Spleen (tissue), 11 donors: ENCODE measurements around the gene MOB2. TPM values are rescaled to one million over a fixed set of nuclear protein-coding genes. Genes with fewer than 3 reads are reported as not detected.

ENCODE experiments used
- DNase-seq: peaks from one replicate; pipeline ENCODE4 v3.0.0-alpha.2; 2020
- H3K27ac ChIP-seq, 8 donors: fragments of 200-600 bp; sonication (generic) in 7 of 8; 1 replicate in 4 of 8; 2 replicates in 4 of 8; pipeline versions ENCODE4 v1.5.0 to v1.8.0; 2016 to 2021; ENCODE audit warnings: inconsistent platforms in 4 of 8, mild to moderate bottlenecking in 4 of 8, moderate library complexity in 1 of 8
- H3K27me3 ChIP-seq, 7 donors: fragments of 200-600 bp; sonication (generic) in 6 of 7; replicated peaks in 1 of 7; 1 replicate in 4 of 7; 2 replicates in 3 of 7; pipeline versions ENCODE4 v1.5.0 to v1.8.0; 2016 to 2021; ENCODE audit warnings: inconsistent platforms in 3 of 7, mild to moderate bottlenecking in 1 of 7
- H3K36me3 ChIP-seq, 6 donors: fragments of 200-600 bp; sonication (generic) in 5 of 6; 1 replicate in 4 of 6; 2 replicates in 2 of 6; pipeline versions ENCODE4 v1.5.0 to v1.8.0; 2016 to 2021; ENCODE audit warnings: inconsistent platforms in 2 of 6
- H3K4me1 ChIP-seq, 6 donors: fragments of 200-600 bp; sonication (generic) in 5 of 6; 1 replicate in 3 of 6; 2 replicates in 3 of 6; pipeline versions ENCODE4 v1.5.0 to v1.8.0; 2016 to 2021; ENCODE audit warnings: inconsistent platforms in 3 of 6
- H3K4me3 ChIP-seq, 8 donors: fragments of 200-600 bp; sonication (generic) in 7 of 8; 1 replicate in 4 of 8; 2 replicates in 4 of 8; pipeline versions ENCODE4 v1.5.0 to v1.8.0; 2016 to 2021; ENCODE audit warnings: inconsistent platforms in 4 of 8, mild to moderate bottlenecking in 4 of 8, moderate library complexity in 2 of 8
- H3K9me3 ChIP-seq, 8 donors: fragments of 200-600 bp; sonication (generic) in 7 of 8; 1 replicate in 4 of 8; 2 replicates in 4 of 8; pipeline versions ENCODE4 v1.5.0 to v1.8.0; 2016 to 2021; ENCODE audit warnings: inconsistent platforms in 4 of 8
- POLR2A ChIP-seq, 3 donors: fragments of 450-650 bp; IDR thresholded peaks; one replicate each; pipeline ENCODE4 v1.5.1; 2017; ENCODE audit warnings: antibody characterized with exemption in 3 of 3, mild to moderate bottlenecking in 1 of 3
- POLR2AphosphoS5 ChIP-seq, 3 donors: sonication (generic); formaldehyde crosslinking; IDR thresholded peaks; one replicate each; pipeline ENCODE4 v1.5.1; 2017; ENCODE audit warnings: antibody characterized with exemption in 3 of 3
- WGBS, 5 donors: extraction: QIAGEN DNeasy Blood & Tissue Kit in 3 of 5; methylation state at CpG; one replicate each; pipeline versions ENCODE4 v1.1.5 to v1.1.7; 2013 to 2018; 5-methylcytosine and 5-hydroxymethylcytosine counted together
- intact Hi-C: fragments of 100-400 bp; cut with DNase I; formaldehyde crosslinking; loops from one replicate; pipeline ENCODE4 v1.15.0; 2023; ENCODE audit warnings: low total_unique reads
- polyA plus RNA-seq, 3 donors: library from polyadenylated mRNA; stranded (reverse); fragments of 200-250 nt; gene quantifications; one replicate each; pipeline ENCODE4 v1.2.1, GENCODE V29; 2013
- total RNA-seq, 7 donors: library from RNA; depleted of rRNA in 3 of 7; stranded (reverse); fragments of >200 nt in 3 of 7; fragmentation: NEBNext Ultra II Directional in 4 of 7; extraction: Animal tissue kit (Norgen Biotek cat#: 25700) in 4 of 7; gene quantifications; one replicate each; pipeline versions ENCODE4 v1.1.0 to v1.2.1, GENCODE V29; 2016 to 2021
- TF ChIP-seq, protein P1 (sequence below), 11 experiments: fragments of 200-600 bp in 7 of 11; fragments of 450-650 bp in 4 of 11; sonication (generic) in 4 of 11; IDR thresholded peaks in 8 of 11; conservative IDR thresholded peaks in 3 of 11; 1 replicate in 7 of 11; 2 replicates in 4 of 11; pipeline versions ENCODE4 v1.4.0 to v1.8.0; 2016 to 2021; ENCODE audit warnings: antibody characterized with exemption in 11 of 11, inconsistent platforms in 4 of 11, mild to moderate bottlenecking in 1 of 11
- donor health status: healthy with polysubstance abuse.
- donor health status: DM: no; HTN: no; CAD: no; lungs with moderate emphysema.
- donor health status: DM: no; HTN: no; CAD: no.
- donor health status: Bipolar disorder and iron deficiency.
- donor health status: healthy.
- donor health status: DM: no; HTN: no; CAD: no.
- donor health status: DM: yes; HTN: yes; CAD: no.

Gene MOB2
- total and polyA plus RNA-seq, 10 donors, result 28.1 to 51.5 (median 41.5) TPM

DNA sequence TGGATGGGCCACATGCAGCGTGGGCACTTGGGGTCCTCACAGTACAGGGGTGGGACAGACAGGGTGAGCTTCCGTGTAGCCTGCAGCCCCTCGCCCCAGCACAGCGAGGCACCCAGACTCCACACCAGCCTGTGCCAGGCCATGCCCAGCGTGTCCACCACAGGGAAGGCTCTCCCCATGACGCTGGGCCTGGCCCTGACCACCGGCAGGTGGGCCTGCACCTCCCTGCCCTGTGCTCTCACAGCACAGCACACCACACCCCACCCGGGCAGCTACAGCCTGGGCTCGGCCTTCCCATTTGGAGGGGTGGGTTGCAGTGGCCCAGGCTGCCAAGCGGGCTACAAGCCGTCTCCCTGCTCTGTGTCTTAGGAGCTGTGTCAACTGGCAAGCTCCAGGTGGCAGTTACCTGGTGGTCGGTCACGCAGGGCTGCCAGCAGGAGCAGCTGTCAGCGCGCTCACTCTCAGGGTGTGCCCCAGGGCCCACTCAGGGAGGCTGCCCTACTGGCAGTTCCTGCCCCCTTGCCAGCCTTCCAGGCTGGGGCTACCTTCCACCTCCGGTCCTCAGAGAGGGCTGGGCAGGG is 4.6 kb downstream of the MOB2 start:
- no peak overlapping the region for H3K4me3 ChIP-seq
- peaks cover 27 to 84% (median 50%) of the 10 kb centered on the region in 6 donors for H3K4me1 ChIP-seq
- DNase-seq, result peak; percentile 61
- TF ChIP-seq POLR2AphosphoS5 (IDR thresholded peaks at IDR 0.05), result no peak
- no peak for TF ChIP-seq POLR2A (IDR thresholded peaks at IDR 0.05)
- TF ChIP-seq, protein P1, sequence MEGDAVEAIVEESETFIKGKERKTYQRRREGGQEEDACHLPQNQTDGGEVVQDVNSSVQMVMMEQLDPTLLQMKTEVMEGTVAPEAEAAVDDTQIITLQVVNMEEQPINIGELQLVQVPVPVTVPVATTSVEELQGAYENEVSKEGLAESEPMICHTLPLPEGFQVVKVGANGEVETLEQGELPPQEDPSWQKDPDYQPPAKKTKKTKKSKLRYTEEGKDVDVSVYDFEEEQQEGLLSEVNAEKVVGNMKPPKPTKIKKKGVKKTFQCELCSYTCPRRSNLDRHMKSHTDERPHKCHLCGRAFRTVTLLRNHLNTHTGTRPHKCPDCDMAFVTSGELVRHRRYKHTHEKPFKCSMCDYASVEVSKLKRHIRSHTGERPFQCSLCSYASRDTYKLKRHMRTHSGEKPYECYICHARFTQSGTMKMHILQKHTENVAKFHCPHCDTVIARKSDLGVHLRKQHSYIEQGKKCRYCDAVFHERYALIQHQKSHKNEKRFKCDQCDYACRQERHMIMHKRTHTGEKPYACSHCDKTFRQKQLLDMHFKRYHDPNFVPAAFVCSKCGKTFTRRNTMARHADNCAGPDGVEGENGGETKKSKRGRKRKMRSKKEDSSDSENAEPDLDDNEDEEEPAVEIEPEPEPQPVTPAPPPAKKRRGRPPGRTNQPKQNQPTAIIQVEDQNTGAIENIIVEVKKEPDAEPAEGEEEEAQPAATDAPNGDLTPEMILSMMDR (IDR thresholded peaks at IDR 0.05 in 8 of 11, conservative IDR thresholded peaks at IDR 0.05 in 3 of 11), result no peak
- peak overlapping the region in 6 of 8 donors; percentile 6 to 71 (median 56) for H3K27ac ChIP-seq
- peaks cover 0 to 70% (median 38%) of the 10 kb centered on the region in 6 donors for H3K36me3 ChIP-seq
- intact Hi-C loops, result no loop called here
- no peaks in the 10 kb centered on the region for H3K9me3 ChIP-seq
- no peaks in the 10 kb centered on the region for H3K27me3 ChIP-seq
- WGBS, 5 donors, result 84 to 94% (median 92%) methylated on average over 7 to 16 of the region's 16 CpGs

DNA sequence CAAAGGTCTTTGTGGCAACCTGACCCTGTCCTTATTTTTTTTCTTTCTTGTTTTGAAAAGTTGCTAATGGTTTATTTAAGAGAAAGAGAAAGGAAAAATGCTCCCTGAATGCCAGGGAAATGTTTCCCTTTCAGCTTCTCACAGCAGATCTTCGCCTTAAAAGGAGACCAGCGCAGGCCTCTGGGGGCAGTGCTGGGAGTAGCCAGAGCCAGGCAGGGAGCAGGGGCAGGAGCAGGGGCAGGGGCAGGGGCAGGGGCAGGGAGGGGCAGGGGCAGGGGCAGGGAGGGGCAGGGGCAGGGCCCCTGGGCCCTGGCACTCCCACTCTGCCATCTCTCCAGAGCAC is 5.1 kb downstream of the MOB2 start:
- no peak for DNase-seq
- H3K27ac ChIP-seq, result peak overlapping the region in 6 of 8 donors; percentile 16 to 71 (median 56)
- TF ChIP-seq POLR2A (IDR thresholded peaks at IDR 0.05), result no peak
- TF ChIP-seq POLR2AphosphoS5 (IDR thresholded peaks at IDR 0.05), result no peak
- TF ChIP-seq, protein P1 (IDR thresholded peaks at IDR 0.05 in 8 of 11, conservative IDR thresholded peaks at IDR 0.05 in 3 of 11), result no peak
- H3K4me1 ChIP-seq, result peaks cover 25 to 80% (median 47%) of the 10 kb centered on the region in 6 donors
- 62 to 98% (median 89%) methylated on average over 2 of the region's 2 CpGs for whole genome bisulfite sequencing, 5 donors
- intact Hi-C loops, result no loop called here
- no peaks in the 10 kb centered on the region for H3K9me3 ChIP-seq
- H3K27me3 ChIP-seq, result no peaks in the 10 kb centered on the region
- H3K36me3 ChIP-seq, result peaks cover 0 to 75% (median 43%) of the 10 kb centered on the region in 6 donors
- H3K4me3 ChIP-seq, result no peak overlapping the region

DNA sequence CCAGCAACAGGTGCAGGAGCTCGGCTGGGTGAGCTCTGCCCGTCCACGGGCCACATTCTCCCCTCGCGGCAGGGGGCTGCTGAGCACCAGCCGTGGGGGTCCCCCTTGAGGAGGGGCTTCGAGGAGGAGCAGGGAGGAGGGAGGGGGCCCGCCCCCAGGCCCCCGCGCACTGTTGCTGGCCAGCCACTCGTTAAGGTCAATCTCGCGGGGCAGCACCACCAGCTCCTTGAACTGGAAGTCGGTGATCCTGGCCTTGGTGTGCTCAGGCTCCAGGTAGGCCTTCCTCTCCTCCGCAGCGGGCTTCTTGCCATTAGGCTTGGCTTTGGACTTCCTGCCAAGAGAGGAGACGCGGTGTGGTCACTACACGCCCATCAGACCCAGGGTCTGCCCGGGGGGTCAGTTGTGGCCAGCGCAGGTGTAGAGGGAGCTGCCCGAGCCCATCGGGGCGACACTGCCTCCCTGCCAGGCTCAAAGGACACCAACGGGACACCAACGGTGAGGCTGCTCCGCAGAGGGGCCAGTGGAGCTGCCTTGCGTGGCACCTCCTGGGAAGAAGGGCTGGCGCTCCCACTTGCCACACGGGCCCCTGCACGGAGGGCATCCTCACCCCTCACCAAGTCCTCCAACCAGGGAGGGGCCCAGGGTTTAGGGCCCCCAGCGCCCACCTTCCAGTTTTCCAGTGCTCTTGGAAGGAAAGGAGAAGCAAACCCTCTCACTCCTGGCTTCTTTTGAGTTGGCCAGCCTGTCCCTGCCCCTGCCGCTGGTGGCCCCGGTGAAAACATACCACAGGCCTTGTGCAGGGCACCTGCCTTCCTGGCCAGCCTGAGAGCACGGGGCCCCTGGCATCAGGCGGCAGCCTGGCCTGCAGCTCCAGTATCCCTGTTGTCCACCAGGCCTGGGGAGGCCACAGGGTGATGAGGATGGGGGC is 5.8 kb downstream of the MOB2 start:
- H3K36me3 ChIP-seq, result peaks cover 0 to 81% (median 49%) of the 10 kb centered on the region in 6 donors
- intact Hi-C loops, result no loop called here
- H3K4me1 ChIP-seq, result peaks cover 19 to 74% (median 40%) of the 10 kb centered on the region in 6 donors
- H3K4me3 ChIP-seq, result no peak overlapping the region
- 89 to 95% (median 92%) methylated on average over 32 to 36 of the region's 36 CpGs for WGBS, 5 donors
- H3K9me3 ChIP-seq, result no peaks in the 10 kb centered on the region
- DNase-seq, result peak; percentile 67
- H3K27ac ChIP-seq, result peak overlapping the region in 6 of 8 donors; percentile 16 to 66 (median 55)
- TF ChIP-seq POLR2AphosphoS5 (IDR thresholded peaks at IDR 0.05), result peak in 1 of 3 donors; percentile 19
- TF ChIP-seq, protein P1 (IDR thresholded peaks at IDR 0.05 in 8 of 11, conservative IDR thresholded peaks at IDR 0.05 in 3 of 11), result no peak
- H3K27me3 ChIP-seq, result no peaks in the 10 kb centered on the region

DNA sequence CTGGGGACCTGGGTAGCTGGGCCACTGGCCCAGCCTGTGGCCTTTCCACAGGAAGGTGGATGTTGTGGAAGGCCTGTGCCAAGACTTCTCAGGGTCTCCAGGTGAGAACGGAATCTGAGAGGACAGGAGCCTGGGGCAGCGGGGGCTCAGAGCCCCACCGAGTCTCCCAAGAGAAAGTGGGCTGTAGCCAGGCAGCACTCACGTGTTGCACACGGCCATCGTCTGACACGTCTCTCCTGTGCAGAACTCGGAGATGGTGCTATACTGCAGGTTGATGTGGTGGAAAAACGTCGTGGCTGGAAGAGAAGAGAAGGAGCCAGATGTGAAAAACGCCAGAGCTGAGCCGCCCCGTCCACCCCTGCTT is 6.4 kb downstream of the MOB2 start:
- 84 to 92% (median 87%) methylated on average over 13 of the region's 13 CpGs for WGBS, 5 donors
- Histone ChIP-seq H3K27me3 (no peaks in the 10 kb centered on the region), H3K9me3 (no peaks in the 10 kb centered on the region), H3K4me3 (no peak overlapping the region), H3K27ac (peak overlapping the region in 1 of 8 donors; percentile 66), H3K36me3 (peaks cover 0 to 88% (median 55%) of the 10 kb centered on the region in 6 donors), H3K4me1 (peaks cover 13 to 67% (median 34%) of the 10 kb centered on the region in 6 donors)
- intact Hi-C loops, result no loop called here
- TF ChIP-seq, protein P1 (IDR thresholded peaks at IDR 0.05 in 8 of 11, conservative IDR thresholded peaks at IDR 0.05 in 3 of 11), result no peak
- TF ChIP-seq POLR2A (IDR thresholded peaks at IDR 0.05) (no peak), POLR2AphosphoS5 (IDR thresholded peaks at IDR 0.05) (no peak)
- DNase-seq, result peak; percentile 37
